Stimulated activated naive CD8-positive, alpha-beta T cell treated with anti-CD3 and anti-CD28 coated beads, Interleukin-15, amount 100 ng/mL, for 72 hours (primary cell): ENCODE data around the gene DCTN2.
A peak's percentile ranks its signal among the peaks of the same experiment; 100 is the strongest.

Source experiments
- ATAC-seq: fragments of 150-1000 bp; cut with Tn5 transposase; 2 replicates; pipeline ENCODE4 v1.10.0; 2021; ENCODE audit warnings: mild to moderate bottlenecking, moderate library complexity
- DNase-seq, 2 donors: peaks; one replicate each; pipeline ENCODE4 v3.0.0; 2021 to 2022
- H3K27ac Mint-ChIP-seq, 2 donors: one replicate each; pipeline ENCODE4 v1.8.0; 2022; ENCODE audit warnings: mild to moderate bottlenecking in 2 of 2, mixed read lengths in 2 of 2, moderate library complexity in 2 of 2
- H3K27me3 Mint-ChIP-seq: one replicate; pipeline ENCODE4 v1.8.0; 2022; ENCODE audit warnings: mixed read lengths
- H3K4me1 Mint-ChIP-seq: one replicate; pipeline ENCODE4 v1.8.0; 2022; ENCODE audit warnings: mild to moderate bottlenecking, mixed read lengths
- H3K4me3 Mint-ChIP-seq, 2 donors: one replicate each; pipeline ENCODE4 v1.8.0; 2022; ENCODE audit warnings: mild to moderate bottlenecking in 2 of 2, mixed read lengths in 2 of 2, moderate library complexity in 1 of 2
- H3K9me3 Mint-ChIP-seq, 2 donors: one replicate each; pipeline ENCODE4 v1.8.0; 2022; ENCODE audit warnings: mixed read lengths in 2 of 2

DCTN2 gene

GRCh38 chr12:57560516-57560915 is 13.5 kb upstream of the DCTN2 start:
- ATAC-seq, result no peak
- Mint-ChIP-seq H3K9me3 (no peaks in the 10 kb centered on the region), H3K4me3 (no peak overlapping the region), H3K4me1 (no peaks in the 10 kb centered on the region), H3K27me3 (no peaks in the 10 kb centered on the region), H3K27ac (no peak overlapping the region)
- no peak for DNase-seq

- ATAC-seq, result no peak
- DNase-seq, result no peak
- H3K9me3 Mint-ChIP-seq, result no peaks in the 10 kb centered on the region
- no peaks in the 10 kb centered on the region for H3K27me3 Mint-ChIP-seq
- H3K27ac Mint-ChIP-seq, result no peak overlapping the region
- H3K4me3 Mint-ChIP-seq, result no peak overlapping the region
- no peaks in the 10 kb centered on the region for H3K4me1 Mint-ChIP-seq
These were observed 11.9 kb upstream of the DCTN2 start for GRCh38 chr12:57558864-57559263.

- peaks cover 18% of the 10 kb centered on the region for H3K4me1 Mint-ChIP-seq
These were observed 7.9 kb upstream of the DCTN2 start for GRCh38 chr12:57554897-57555296.

GRCh38 chr12:57554453-57554852 is 7.5 kb upstream of the DCTN2 start:
- Mint-ChIP-seq H3K27ac (no peak overlapping the region), H3K9me3 (no peaks in the 10 kb centered on the region), H3K4me3 (no peak overlapping the region), H3K4me1 (peaks cover 23% of the 10 kb centered on the region), H3K27me3 (peaks cover 12% of the 10 kb centered on the region)
- ATAC-seq (no peak), DNase-seq (no peak)

More at GRCh38 chr12:57554897-57555296, 7.9 kb upstream of the DCTN2 start:
- Mint-ChIP-seq H3K4me3 (no peak overlapping the region), H3K27ac (no peak overlapping the region), H3K27me3 (peaks cover 11% of the 10 kb centered on the region), H3K9me3 (no peaks in the 10 kb centered on the region)
- no peak for DNase-seq
- ATAC-seq, result no peak

- no peaks in the 10 kb centered on the region for H3K9me3 Mint-ChIP-seq
These were observed 6.6 kb upstream of the DCTN2 start for GRCh38 chr12:57553343-57554202.

GRCh38 chr12:57552835-57553313 is 5.9 kb upstream of the DCTN2 start:
- ATAC-seq (no peak), DNase-seq (no peak)
- no peaks in the 10 kb centered on the region for H3K9me3 Mint-ChIP-seq
- H3K4me3 Mint-ChIP-seq, result no peak overlapping the region
- H3K27ac Mint-ChIP-seq, result no peak overlapping the region
- H3K4me1 Mint-ChIP-seq, result peaks cover 35% of the 10 kb centered on the region
- H3K27me3 Mint-ChIP-seq, result peaks cover 24% of the 10 kb centered on the region

More at GRCh38 chr12:57553343-57554202, 6.6 kb upstream of the DCTN2 start:
- H3K27ac Mint-ChIP-seq, result no peak overlapping the region
- peaks cover 32% of the 10 kb centered on the region for H3K4me1 Mint-ChIP-seq
- H3K4me3 Mint-ChIP-seq, result no peak overlapping the region
- ATAC-seq, result no peak
- no peak for DNase-seq
- H3K27me3 Mint-ChIP-seq, result peaks cover 20% of the 10 kb centered on the region

GRCh38 chr12:57552306-57552651 is 5.3 kb upstream of the DCTN2 start:
- Mint-ChIP-seq H3K27me3 (peaks cover 24% of the 10 kb centered on the region), H3K9me3 (no peaks in the 10 kb centered on the region), H3K27ac (no peak overlapping the region), H3K4me3 (no peak overlapping the region), H3K4me1 (peaks cover 40% of the 10 kb centered on the region)
- ATAC-seq, result no peak
- no peak for DNase-seq

GRCh38 chr12:57551637-57552305 is 4.8 kb upstream of the DCTN2 start:
- DNase-seq, result no peak
- no peaks in the 10 kb centered on the region for H3K9me3 Mint-ChIP-seq
- H3K27me3 Mint-ChIP-seq, result peaks cover 24% of the 10 kb centered on the region
- no peak overlapping the region for H3K4me3 Mint-ChIP-seq
- peaks cover 43% of the 10 kb centered on the region for H3K4me1 Mint-ChIP-seq
- ATAC-seq, result no peak
- H3K27ac Mint-ChIP-seq, result no peak overlapping the region

- peaks cover 49% of the 10 kb centered on the region for H3K4me1 Mint-ChIP-seq
- ATAC-seq (no peak), DNase-seq (no peak)
- no peaks in the 10 kb centered on the region for H3K9me3 Mint-ChIP-seq
- peak overlapping the region; percentile 78 to 94 for H3K4me3 Mint-ChIP-seq
- peak overlapping the region in 1 of 2 donors; percentile 23 for H3K27ac Mint-ChIP-seq
- H3K27me3 Mint-ChIP-seq, result peaks cover 24% of the 10 kb centered on the region
These were observed 3.9 kb upstream of the DCTN2 start for GRCh38 chr12:57550641-57551549.

GRCh38 chr12:57549909-57550640 is 3.1 kb upstream of the DCTN2 start, which contains the start of gene KIF5A:
Gene KIF5A, plus strand, starts transcription at chr12:57550044. Its CDS starts 228 bp downstream, at chr12:57550272.
- peak within 1 kb of the TSS; percentile 88 to 94 for H3K4me3 Mint-ChIP-seq
- ATAC-seq (peak; percentile 65), DNase-seq (peak; percentile 61 to 75)
- peak within 1 kb of the TSS; percentile 55 to 68 for H3K27ac Mint-ChIP-seq
- H3K4me1 Mint-ChIP-seq, result peaks cover 57% of the 10 kb centered on the region
- no peaks in the 10 kb centered on the region for H3K9me3 Mint-ChIP-seq
- H3K27me3 Mint-ChIP-seq, result peaks cover 24% of the 10 kb centered on the region

- ATAC-seq (peak; percentile 16), DNase-seq (no peak)
- no peaks in the 10 kb centered on the region for H3K9me3 Mint-ChIP-seq
- peak overlapping the region; percentile 88 to 94 for H3K4me3 Mint-ChIP-seq
- peak overlapping the region; percentile 34 to 68 for H3K27ac Mint-ChIP-seq
- H3K4me1 Mint-ChIP-seq, result peaks cover 63% of the 10 kb centered on the region
- peaks cover 24% of the 10 kb centered on the region for H3K27me3 Mint-ChIP-seq
These were observed 2.4 kb upstream of the DCTN2 start for GRCh38 chr12:57549203-57549908.

GRCh38 chr12:57548488-57548887 is 1.5 kb upstream of the DCTN2 start:
- Mint-ChIP-seq H3K4me1 (peaks cover 68% of the 10 kb centered on the region), H3K9me3 (no peaks in the 10 kb centered on the region), H3K27me3 (peaks cover 24% of the 10 kb centered on the region), H3K4me3 (peak overlapping the region in 1 of 2 donors; percentile 25), H3K27ac (peak overlapping the region in 1 of 2 donors; percentile 55)
- ATAC-seq, result no peak
- DNase-seq, result no peak

GRCh38 chr12:57548013-57548315 is 972 bp upstream of the DCTN2 start:
- Mint-ChIP-seq H3K27ac (no peak overlapping the region), H3K4me1 (peaks cover 70% of the 10 kb centered on the region), H3K27me3 (peaks cover 24% of the 10 kb centered on the region), H3K4me3 (no peak overlapping the region), H3K9me3 (no peaks in the 10 kb centered on the region)
- DNase-seq (no peak), ATAC-seq (no peak)

- H3K27me3 Mint-ChIP-seq, result peaks cover 24% of the 10 kb centered on the region
These were observed 458 bp upstream of the DCTN2 start for GRCh38 chr12:57547288-57548012.

More at GRCh38 chr12:57547288-57548012, 458 bp upstream of the DCTN2 start:
- Mint-ChIP-seq H3K9me3 (no peaks in the 10 kb centered on the region), H3K27ac (peak overlapping the region; percentile 98), H3K4me1 (peaks cover 70% of the 10 kb centered on the region), H3K4me3 (peak overlapping the region; percentile 92 to 96)
- DNase-seq (no peak), ATAC-seq (no peak)
